Endodermal cell (in vitro differentiated cells): ENCODE results near the gene FAM163A. TPM values are rescaled to one million over a fixed set of nuclear protein-coding genes. Genes with fewer than 3 reads are reported as not detected.
A peak's percentile ranks its signal among the peaks of the same experiment; 100 is the strongest.

Experiments
- DNase-seq: peaks from one replicate; pipeline ENCODE4 v3.0.0-alpha.2; 2017
- H3K27ac ChIP-seq: 2 replicates; pipeline ENCODE4 v1.5.1; 2013; ENCODE audit warnings: mild to moderate bottlenecking, low read depth, low read length, moderate library complexity
- H3K27me3 ChIP-seq: 2 replicates; pipeline ENCODE4 v1.6.1; 2013; ENCODE audit warnings: mild to moderate bottlenecking, low read length, moderate library complexity; ENCODE audit not compliant: insufficient read depth, control insufficient read depth, poor library complexity, severe bottlenecking
- H3K36me3 ChIP-seq: 2 replicates; pipeline ENCODE4 v1.7.0; 2013; ENCODE audit warnings: mild to moderate bottlenecking, low read length, moderate library complexity; ENCODE audit not compliant: control insufficient read depth, insufficient read depth
- H3K4me1 ChIP-seq: one replicate; pipeline ENCODE4 v1.7.0; 2013; ENCODE audit warnings: low read length; ENCODE audit not compliant: control insufficient read depth, insufficient read depth
- H3K4me3 ChIP-seq: 2 replicates; pipeline ENCODE4 v1.5.1; 2013; ENCODE audit warnings: mild to moderate bottlenecking, low read length, moderate library complexity
- H3K9ac ChIP-seq: 2 replicates; pipeline ENCODE4 v1.6.1; 2013; ENCODE audit warnings: mild to moderate bottlenecking, low read length, moderate library complexity; ENCODE audit not compliant: poor library complexity, severe bottlenecking; ENCODE audit errors: extremely low read depth
- H3K9me3 ChIP-seq: 2 replicates; pipeline ENCODE4 v1.6.1; 2013; ENCODE audit warnings: mild to moderate bottlenecking, low read length, moderate library complexity; ENCODE audit not compliant: control insufficient read depth
- H3K27ac Mint-ChIP-seq: 2 replicates; pipeline ENCODE4 v1.8.0; 2020; ENCODE audit warnings: mixed read lengths
- H3K27me3 Mint-ChIP-seq: 2 replicates; pipeline ENCODE4 v1.8.0; 2021; ENCODE audit warnings: mild to moderate bottlenecking, mixed read lengths; ENCODE audit not compliant: insufficient read depth
- H3K36me3 Mint-ChIP-seq: 2 replicates; pipeline ENCODE4 v1.8.0; 2020; ENCODE audit warnings: low read depth, mixed read lengths
- H3K4me1 Mint-ChIP-seq: 2 replicates; pipeline ENCODE4 v1.8.0; 2020; ENCODE audit warnings: mixed read lengths
- H3K4me3 Mint-ChIP-seq: 2 replicates; pipeline ENCODE4 v1.8.0; 2020; ENCODE audit warnings: mild to moderate bottlenecking, moderate library complexity, mixed read lengths
- H3K9me3 Mint-ChIP-seq: 2 replicates; pipeline ENCODE4 v1.8.0; 2020; ENCODE audit warnings: mild to moderate bottlenecking, mixed read lengths
- WGBS, 2 experiments: methylation state at CpG; one replicate each; pipeline versions ENCODE4 v1.1.5 to v1.1.7; 2013; ENCODE audit warnings: missing lambda C conversion rate in 2 of 2, mixed read lengths in 1 of 2; ENCODE audit not compliant: insufficient coverage in 1 of 2, insufficient read length in 1 of 2; 5-methylcytosine and 5-hydroxymethylcytosine counted together
- total RNA-seq, 2 donors: library from RNA; stranded (reverse); fragmentation: NEBNext Ultra II Directional in 1 of 2; extraction: Animal tissue kit (Norgen Biotek cat#: 25700) in 1 of 2; gene quantifications; 2 replicates in 1 of 2; 3 replicates in 1 of 2; pipeline ENCODE4 v1.2.1, GENCODE V29; 2021
- TF ChIP-seq, protein P1 (sequence below): fragments of 200-600 bp; sonication (generic); conservative IDR thresholded peaks from 2 replicates; pipeline ENCODE4 v1.5.0; 2021; ENCODE audit warnings: antibody characterized with exemption, mild to moderate bottlenecking

Gene FAM163A
- total RNA-seq, 2 donors from 2014 or later, result not detected

DNA sequence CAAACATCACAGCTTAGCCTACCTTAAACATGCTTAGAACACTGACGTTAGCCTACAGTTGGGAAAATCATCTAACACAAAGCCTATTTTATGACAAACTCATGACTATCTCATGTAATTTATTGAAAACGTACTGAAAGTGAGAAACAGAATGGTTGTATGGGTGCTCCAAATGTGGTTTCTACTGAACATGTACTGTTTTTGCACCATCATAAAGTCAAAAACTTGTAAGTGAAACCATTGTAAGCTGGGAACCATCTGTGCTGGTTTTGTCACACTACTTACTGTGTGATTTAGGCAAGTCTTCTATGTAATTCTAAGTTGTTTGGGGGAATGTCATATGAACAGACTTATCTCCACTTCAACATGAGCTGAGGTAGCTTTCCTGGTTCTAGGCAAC, 79.0 kb downstream of the FAM163A start:
- H3K36me3 ChIP-seq, result no peaks in the 10 kb centered on the region
- H3K27ac ChIP-seq, result no peak overlapping the region
- Mint-ChIP-seq H3K27me3 (peaks cover 17% of the 10 kb centered on the region), H3K36me3 (no peaks in the 10 kb centered on the region), H3K9me3 (no peaks in the 10 kb centered on the region), H3K27ac (no peak overlapping the region), H3K4me3 (no peak overlapping the region), H3K4me1 (peaks cover 10% of the 10 kb centered on the region)
- WGBS, 2 experiments, result 89 to 100% methylated on average over 1 to 2 of the region's 2 CpGs
- no peak for DNase-seq
- TF ChIP-seq, protein P1, sequence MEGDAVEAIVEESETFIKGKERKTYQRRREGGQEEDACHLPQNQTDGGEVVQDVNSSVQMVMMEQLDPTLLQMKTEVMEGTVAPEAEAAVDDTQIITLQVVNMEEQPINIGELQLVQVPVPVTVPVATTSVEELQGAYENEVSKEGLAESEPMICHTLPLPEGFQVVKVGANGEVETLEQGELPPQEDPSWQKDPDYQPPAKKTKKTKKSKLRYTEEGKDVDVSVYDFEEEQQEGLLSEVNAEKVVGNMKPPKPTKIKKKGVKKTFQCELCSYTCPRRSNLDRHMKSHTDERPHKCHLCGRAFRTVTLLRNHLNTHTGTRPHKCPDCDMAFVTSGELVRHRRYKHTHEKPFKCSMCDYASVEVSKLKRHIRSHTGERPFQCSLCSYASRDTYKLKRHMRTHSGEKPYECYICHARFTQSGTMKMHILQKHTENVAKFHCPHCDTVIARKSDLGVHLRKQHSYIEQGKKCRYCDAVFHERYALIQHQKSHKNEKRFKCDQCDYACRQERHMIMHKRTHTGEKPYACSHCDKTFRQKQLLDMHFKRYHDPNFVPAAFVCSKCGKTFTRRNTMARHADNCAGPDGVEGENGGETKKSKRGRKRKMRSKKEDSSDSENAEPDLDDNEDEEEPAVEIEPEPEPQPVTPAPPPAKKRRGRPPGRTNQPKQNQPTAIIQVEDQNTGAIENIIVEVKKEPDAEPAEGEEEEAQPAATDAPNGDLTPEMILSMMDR, result no peak
- no peaks in the 10 kb centered on the region for H3K27me3 ChIP-seq
- no peaks in the 10 kb centered on the region for H3K4me1 ChIP-seq
- H3K4me3 ChIP-seq, result no peak overlapping the region
- no peaks in the 10 kb centered on the region for H3K9me3 ChIP-seq
- no peak overlapping the region for H3K9ac ChIP-seq

DNA sequence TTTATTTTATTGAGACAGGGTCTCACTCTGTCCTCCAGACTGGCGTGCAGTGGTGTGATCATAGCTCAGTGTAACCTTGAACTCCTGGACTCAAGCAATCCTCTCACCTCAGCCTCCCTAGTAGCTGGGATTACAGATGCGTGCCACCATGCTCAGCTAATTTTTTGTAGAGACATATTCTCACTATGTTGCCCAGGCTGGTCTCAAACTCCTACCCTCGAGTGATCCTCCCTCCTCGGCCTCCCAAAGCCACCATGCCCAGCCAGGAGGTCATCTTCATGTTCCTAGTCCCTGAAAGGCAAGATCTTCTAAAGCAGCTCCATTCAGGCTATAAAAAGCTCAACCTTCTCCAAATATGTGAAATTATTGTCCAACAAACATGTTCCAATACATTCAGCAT, 80.6 kb downstream of the FAM163A start:
- H3K36me3 ChIP-seq, result no peaks in the 10 kb centered on the region
- H3K27me3 Mint-ChIP-seq, result peaks cover 6% of the 10 kb centered on the region
- no peak overlapping the region for H3K4me3 ChIP-seq
- no peaks in the 10 kb centered on the region for H3K9me3 ChIP-seq
- TF ChIP-seq, protein P1, result no peak
- H3K36me3 Mint-ChIP-seq, result no peaks in the 10 kb centered on the region
- no peak overlapping the region for H3K4me3 Mint-ChIP-seq
- peak; percentile 18 for DNase-seq
- no peaks in the 10 kb centered on the region for H3K4me1 ChIP-seq
- H3K27ac ChIP-seq, result no peak overlapping the region
- H3K27me3 ChIP-seq, result no peaks in the 10 kb centered on the region
- H3K9me3 Mint-ChIP-seq, result no peaks in the 10 kb centered on the region
- WGBS, 2 experiments, result 89 to 92% methylated on average over 4 of the region's 4 CpGs
- H3K9ac ChIP-seq, result no peak overlapping the region
- peaks cover 11% of the 10 kb centered on the region for H3K4me1 Mint-ChIP-seq
- no peak overlapping the region for H3K27ac Mint-ChIP-seq

DNA sequence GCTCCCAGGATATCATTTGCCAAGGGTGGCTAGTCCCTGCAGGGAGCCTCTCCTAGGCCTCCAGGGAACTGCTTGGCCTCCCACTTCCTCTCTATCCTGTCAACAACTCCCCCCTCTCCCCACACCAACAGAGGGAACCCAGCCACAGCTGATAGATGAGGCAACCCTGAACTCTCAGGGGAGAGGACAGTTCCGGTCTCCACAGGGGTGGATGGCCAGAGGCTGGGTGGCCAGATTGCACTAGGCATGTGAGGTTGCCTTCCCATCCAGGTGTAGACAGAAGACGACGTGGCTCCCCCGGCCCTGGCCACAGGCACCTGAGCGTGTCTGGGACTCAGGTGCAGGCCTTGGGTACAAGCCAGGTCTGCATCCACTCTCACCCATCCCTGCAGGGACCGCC, 81.2 kb downstream of the FAM163A start:
- H3K27me3 ChIP-seq, result no peaks in the 10 kb centered on the region
- Mint-ChIP-seq H3K36me3 (no peaks in the 10 kb centered on the region), H3K9me3 (no peaks in the 10 kb centered on the region), H3K27me3 (peaks cover 5% of the 10 kb centered on the region), H3K4me3 (no peak overlapping the region), H3K4me1 (peaks cover 8% of the 10 kb centered on the region), H3K27ac (no peak overlapping the region)
- no peak overlapping the region for H3K27ac ChIP-seq
- no peak overlapping the region for H3K9ac ChIP-seq
- no peaks in the 10 kb centered on the region for H3K4me1 ChIP-seq
- H3K9me3 ChIP-seq, result no peaks in the 10 kb centered on the region
- TF ChIP-seq, protein P1, result no peak
- DNase-seq, result peak; percentile 47
- no peak overlapping the region for H3K4me3 ChIP-seq
- 92 to 100% methylated on average over 3 to 6 of the region's 6 CpGs for WGBS, 2 experiments
- no peaks in the 10 kb centered on the region for H3K36me3 ChIP-seq
